RWPE1 (cell line): Measurements from ENCODE around the gene TSEN2.

Experiments
- CTCF ChIA-PET: fragments of 350-600 bp; sonication (Branson Sonifier 250); formaldehyde crosslinking; extraction: SDS; loops from one replicate; lab custom pipeline; 2021; lab: Yijun Ruan, JAX
- POLR2A ChIA-PET: fragments of 400-600 bp; formaldehyde crosslinking; extraction: SDS; loops from one replicate; lab custom pipeline; 2020; ENCODE audit warnings: antibody characterized with exemption; ENCODE audit not compliant: low non-redundant PET; lab: Yijun Ruan, JAX
- DNase-seq: peaks from one replicate; pipeline ENCODE4 v3.0.0; 2012; ENCODE audit warnings: low spot score
- H3K27ac ChIP-seq: fragments of 450-650 bp; 2 replicates; pipeline ENCODE4 v1.5.1; 2017
- CTCF ChIP-seq: fragments of 450-650 bp; conservative IDR thresholded peaks from 2 replicates; pipeline ENCODE4 v1.5.1; 2017; ENCODE audit warnings: low read depth, mild to moderate bottlenecking

Gene TSEN2

GRCh38 chr3:12471241-12471640, 13.0 kb upstream of the TSEN2 start:
- H3K27ac ChIP-seq = peak overlapping the region; percentile 38
- POLR2A ChIA-PET = no interaction called here
- TF ChIP-seq CTCF = 0 out of 2 replicates have a peak, but pooled peaks have one; percentile 10
- peak; percentile 64 for DNase-seq
- CTCF ChIA-PET = interaction anchor here (0.6 to 0.8 kb wide), 6 partner anchors 43 to 352 kb away, joined by 3 to 6 read pairs (median 3); no protein-coding TSS in a partner anchor

GRCh38 chr3:12472000-12472610, 12.2 kb upstream of the TSEN2 start:
- peak overlapping the region; percentile 38; the same call in 1 of the 2 replicates for H3K27ac ChIP-seq
- CTCF ChIA-PET = interaction anchor here (0.6 kb wide), 2 partner anchors 69 to 353 kb away, joined by 3 to 6 read pairs; no protein-coding TSS in a partner anchor
- TF ChIP-seq CTCF = no peak
- POLR2A ChIA-PET = no interaction called here
- no peak for DNase-seq

- ChIA-PET CTCF (no interaction called here), POLR2A (no interaction called here)
- no peak for TF ChIP-seq CTCF
- H3K27ac ChIP-seq = no peak overlapping the region
- no peak for DNase-seq
Observed at GRCh38 chr3:12472796-12473195, 11.5 kb upstream of the TSEN2 start.

- ChIA-PET CTCF (interaction anchor here (0.6 kb wide), 1 partner anchor 297 kb away, joined by 3 read pairs; no protein-coding TSS in a partner anchor), POLR2A (no interaction called here)
- TF ChIP-seq CTCF = no peak
- H3K27ac ChIP-seq = no peak overlapping the region
- DNase-seq = no peak
Observed at GRCh38 chr3:12473511-12473910, 10.8 kb upstream of the TSEN2 start.

GRCh38 chr3:12476238-12476897, 7.9 kb upstream of the TSEN2 start:
- no peak for DNase-seq
- TF ChIP-seq CTCF = no peak
- POLR2A ChIA-PET = no interaction called here
- CTCF ChIA-PET = interaction anchor here (0.6 to 0.7 kb wide), 2 partner anchors 76 to 353 kb away, joined by 3 to 4 read pairs; no protein-coding TSS in a partner anchor
- no peak overlapping the region for H3K27ac ChIP-seq

GRCh38 chr3:12477256-12477655, 7.0 kb upstream of the TSEN2 start:
- DNase-seq = no peak
- TF ChIP-seq CTCF = no peak
- CTCF ChIA-PET = no interaction called here
- H3K27ac ChIP-seq = no peak overlapping the region
- POLR2A ChIA-PET = no interaction called here
